WI38 (cell line): Measurements from ENCODE around the gene ARHGAP31.

Source experiments
- H3K4me3 ChIP-seq: 2 replicates; pipeline ENCODE4 v1.5.1; 2011; ENCODE audit warnings: low read depth, mild to moderate bottlenecking, control low read depth, low read length
- TF ChIP-seq, protein P1 (sequence below): IDR thresholded peaks from 2 replicates; pipeline ENCODE4 v1.5.1; 2012; ENCODE audit warnings: low read depth, mild to moderate bottlenecking, control low read depth, low read length

ARHGAP31 gene

DNA sequence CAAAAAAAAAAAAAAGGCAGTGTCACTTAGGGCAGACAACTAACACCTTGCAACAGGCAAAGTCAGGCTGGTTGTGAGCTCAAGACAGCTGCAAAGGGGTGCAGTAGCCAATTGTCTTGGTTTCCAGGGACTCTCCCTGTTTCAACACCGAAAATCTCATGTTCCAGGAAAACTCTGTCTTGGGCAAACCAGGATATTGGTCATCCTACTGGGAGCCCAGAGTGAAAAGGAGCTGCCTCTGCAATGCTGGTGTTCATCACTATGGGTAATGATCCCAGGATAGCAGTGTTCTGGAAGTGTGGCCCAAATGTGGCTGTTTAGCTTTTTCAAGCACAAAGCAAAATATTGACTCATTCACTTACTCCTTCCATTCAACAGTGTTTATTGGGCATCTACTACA, 82.6 kb downstream of the ARHGAP31 start:
- H3K4me3 ChIP-seq, result no peak overlapping the region
- TF ChIP-seq, protein P1, sequence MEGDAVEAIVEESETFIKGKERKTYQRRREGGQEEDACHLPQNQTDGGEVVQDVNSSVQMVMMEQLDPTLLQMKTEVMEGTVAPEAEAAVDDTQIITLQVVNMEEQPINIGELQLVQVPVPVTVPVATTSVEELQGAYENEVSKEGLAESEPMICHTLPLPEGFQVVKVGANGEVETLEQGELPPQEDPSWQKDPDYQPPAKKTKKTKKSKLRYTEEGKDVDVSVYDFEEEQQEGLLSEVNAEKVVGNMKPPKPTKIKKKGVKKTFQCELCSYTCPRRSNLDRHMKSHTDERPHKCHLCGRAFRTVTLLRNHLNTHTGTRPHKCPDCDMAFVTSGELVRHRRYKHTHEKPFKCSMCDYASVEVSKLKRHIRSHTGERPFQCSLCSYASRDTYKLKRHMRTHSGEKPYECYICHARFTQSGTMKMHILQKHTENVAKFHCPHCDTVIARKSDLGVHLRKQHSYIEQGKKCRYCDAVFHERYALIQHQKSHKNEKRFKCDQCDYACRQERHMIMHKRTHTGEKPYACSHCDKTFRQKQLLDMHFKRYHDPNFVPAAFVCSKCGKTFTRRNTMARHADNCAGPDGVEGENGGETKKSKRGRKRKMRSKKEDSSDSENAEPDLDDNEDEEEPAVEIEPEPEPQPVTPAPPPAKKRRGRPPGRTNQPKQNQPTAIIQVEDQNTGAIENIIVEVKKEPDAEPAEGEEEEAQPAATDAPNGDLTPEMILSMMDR, result no peak

DNA sequence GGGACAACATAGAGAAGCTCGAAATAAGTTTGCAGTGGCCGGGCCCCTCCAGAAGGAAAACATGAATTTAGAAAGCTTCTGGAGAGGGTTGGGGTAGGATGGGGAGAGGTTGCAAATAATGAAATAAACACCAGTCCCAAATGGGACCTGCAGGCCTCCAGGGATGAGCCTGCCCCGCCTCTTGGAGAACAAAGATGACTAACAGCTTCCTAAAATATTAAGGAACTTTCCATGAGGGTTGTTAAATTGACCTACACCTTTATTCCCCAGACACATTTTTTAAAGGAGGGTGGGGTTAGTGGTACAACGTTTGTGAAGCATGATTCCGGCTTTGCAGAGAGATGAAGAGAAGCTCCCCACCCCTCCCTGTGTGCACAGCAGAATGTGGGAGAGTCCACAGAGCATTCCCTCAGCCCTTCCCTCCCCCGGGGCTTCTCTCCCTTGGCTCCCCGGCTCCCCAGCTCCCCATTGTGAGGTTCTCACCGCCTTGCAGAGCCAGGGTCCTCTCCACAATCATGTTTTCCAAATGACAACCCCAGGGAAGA, 84.1 kb downstream of the ARHGAP31 start:
- H3K4me3 ChIP-seq, result no peak overlapping the region
- TF ChIP-seq, protein P1, result no peak

DNA sequence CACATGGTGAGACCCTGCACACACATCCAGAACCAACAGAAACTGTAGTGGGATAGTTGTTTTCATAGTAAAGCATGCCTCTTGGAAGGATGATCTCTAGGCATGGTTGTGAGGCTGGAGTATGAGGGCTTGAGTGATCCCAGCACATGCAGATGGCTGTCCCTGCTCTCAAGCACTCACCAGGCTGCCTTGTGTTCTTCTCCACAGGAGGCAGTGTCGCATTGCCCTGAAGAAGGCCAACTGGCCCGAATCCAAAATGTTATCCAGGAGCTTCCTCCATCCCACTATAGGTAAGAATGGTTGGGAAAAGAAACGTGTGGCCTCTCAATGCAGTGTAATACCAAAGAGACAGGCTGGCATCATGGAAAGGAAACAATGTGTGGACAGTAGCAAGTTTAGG, 86.5 kb downstream of the ARHGAP31 start:
- TF ChIP-seq, protein P1, result no peak
- no peak overlapping the region for H3K4me3 ChIP-seq

DNA sequence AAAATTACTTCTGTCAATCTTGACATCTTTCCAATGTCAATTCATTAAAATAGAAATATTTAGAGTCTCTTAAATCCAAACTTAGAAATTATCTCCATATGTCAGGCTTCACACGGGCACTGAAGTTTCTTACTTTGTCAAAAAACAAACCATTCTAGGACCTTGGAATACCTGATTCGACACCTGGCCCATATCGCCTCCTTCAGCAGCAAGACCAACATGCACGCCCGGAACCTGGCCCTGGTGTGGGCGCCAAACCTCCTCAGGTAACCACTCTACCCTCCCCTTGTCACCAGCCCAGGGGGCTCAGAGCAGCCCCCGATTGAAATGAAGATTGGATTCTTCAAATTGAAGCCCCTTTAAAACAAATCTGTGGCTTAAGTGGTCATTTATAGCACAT, 88.0 kb downstream of the ARHGAP31 start:
- TF ChIP-seq, protein P1, result no peak
- H3K4me3 ChIP-seq, result no peak overlapping the region

DNA sequence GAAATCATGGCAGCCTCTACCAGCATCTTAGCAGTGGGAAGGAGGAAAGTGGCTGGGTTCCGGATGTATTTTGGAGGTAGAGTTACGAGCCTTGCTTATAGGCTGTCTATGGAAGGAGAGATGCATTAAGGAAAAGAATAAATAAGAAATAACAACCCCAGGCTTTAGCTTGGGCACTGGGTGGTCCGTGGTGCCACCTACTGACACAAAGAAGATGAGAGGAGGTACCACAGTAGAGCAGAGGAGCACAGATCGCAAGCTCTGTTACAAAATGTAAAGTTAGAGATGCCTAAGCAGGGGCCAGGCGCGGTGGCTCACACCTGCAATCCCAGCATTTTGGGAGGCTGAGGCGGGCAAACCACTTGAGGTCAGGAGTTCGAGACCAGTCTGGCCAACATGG, 94.4 kb downstream of the ARHGAP31 start:
- no peak overlapping the region for H3K4me3 ChIP-seq
- TF ChIP-seq, protein P1, result no peak

DNA sequence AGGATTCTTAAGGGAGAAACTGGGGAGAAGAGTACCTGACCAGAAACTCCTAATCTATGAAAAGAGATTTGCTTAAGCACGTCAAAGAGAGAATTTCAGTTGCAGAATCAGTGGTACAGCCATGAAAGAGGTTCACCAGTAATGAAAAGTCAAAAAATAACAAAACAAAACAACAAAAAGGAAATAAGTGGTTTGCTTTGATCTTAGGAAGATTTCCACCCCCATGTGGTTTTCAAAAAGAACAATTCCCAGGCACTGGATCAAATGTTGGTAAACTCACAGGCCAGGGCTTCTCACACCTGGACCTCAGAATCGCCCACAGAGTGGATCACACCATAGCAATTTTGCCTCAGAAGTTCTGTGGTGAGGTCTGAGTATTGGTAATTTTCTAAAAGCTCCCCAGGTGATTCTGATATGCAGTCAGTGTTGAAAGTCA, 101.8 kb downstream of the ARHGAP31 start:
- TF ChIP-seq, protein P1, result no peak
- H3K4me3 ChIP-seq, result no peak overlapping the region

DNA sequence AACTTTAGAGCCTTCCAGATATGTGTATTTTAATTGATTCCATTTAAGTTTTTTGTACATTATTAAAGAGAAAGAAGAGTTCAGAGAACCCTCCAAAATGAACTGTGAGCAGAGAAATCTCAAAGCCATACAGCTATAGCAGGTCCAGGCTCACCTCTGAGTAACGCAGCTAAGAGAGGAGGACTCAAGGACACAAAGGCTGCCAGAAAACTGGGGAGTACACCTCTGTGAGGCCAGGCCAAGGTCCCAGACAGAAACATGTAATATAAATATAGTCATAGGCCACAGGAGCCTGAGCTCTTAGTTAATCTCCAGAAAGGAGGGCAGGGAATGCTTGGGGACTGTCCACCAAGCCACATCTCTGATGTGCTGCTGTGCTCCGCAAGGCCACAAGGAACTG, 102.7 kb downstream of the ARHGAP31 start:
- no peak overlapping the region for H3K4me3 ChIP-seq
- TF ChIP-seq, protein P1, result no peak
